GM12878 (cell line): ENCODE data around the gene GFRA3. TPM values are rescaled to one million over a fixed set of nuclear protein-coding genes. Genes with fewer than 3 reads are reported as not detected.

Experiments used
- ATAC-seq: fragments of 200-7000 bp; cut with Tn5 transposase; 3 replicates; pipeline ENCODE4 v1.9.1; 2020; ENCODE audit warnings: mild to moderate bottlenecking, moderate library complexity
- BruUV-seq: library from RNA; stranded (reverse); fragments of 400-500 nt; replicated peaks from 2 replicates; lab custom pipeline; 2021; lab: Mats Ljungman, UMichigan
- CTCF ChIA-PET: fragments of 300-600 bp; sonication (Branson Sonifier 250); formaldehyde crosslinking; extraction: SDS; loops from one replicate; lab custom pipeline; 2021; ENCODE audit warnings: inconsistent platforms; lab: Yijun Ruan, JAX
- POLR2A ChIA-PET: fragments of 350-600 bp; formaldehyde crosslinking; extraction: SDS; loops from one replicate; lab custom pipeline; 2021; ENCODE audit warnings: inconsistent platforms; lab: Charles Lee
- RAD21 ChIA-PET: fragments of 300-600 bp; sonication (Branson Sonifier 250); formaldehyde crosslinking; loops from one replicate; lab custom pipeline; 2023; ENCODE audit warnings: antibody characterized with exemption; ENCODE audit not compliant: unreplicated experiment; lab: Charles Lee
- SMC1A ChIA-PET: fragments of 300-600 bp; sonication (Branson Sonifier 250); formaldehyde crosslinking; loops from one replicate; lab custom pipeline; 2023; ENCODE audit not compliant: unreplicated experiment, uncharacterized antibody; lab: Charles Lee
- DNase-seq: peaks from one replicate; pipeline ENCODE4 v3.0.0-alpha.2; 2011; ENCODE audit warnings: low read depth, low spot score
- FAIRE-seq: peaks from 3 replicates; lab custom pipeline; 2011; peaks lifted over from hg19 to GRCh38; lab: Jason Lieb, UNC
- H2AFZ ChIP-seq: 2 replicates; pipeline ENCODE4 v1.6.0; 2011; ENCODE audit warnings: low read depth, low read length, control low read depth; ENCODE audit not compliant: control insufficient read depth
- H3K27ac ChIP-seq: 2 replicates; pipeline ENCODE4 v1.5.1; 2011; ENCODE audit warnings: control low read depth; ENCODE audit not compliant: control insufficient read depth, insufficient read depth
- H3K27me3 ChIP-seq, 2 experiments: replicated peaks in 1 of 2; 2 replicates each; pipeline versions ENCODE4 v1.6.0 to v1.6.1; 2011; ENCODE audit warnings: low read length in 1 of 2; ENCODE audit not compliant: control insufficient read depth in 2 of 2, insufficient read depth in 2 of 2
- H3K36me3 ChIP-seq, 2 experiments: 2 replicates each; pipeline ENCODE4 v1.5.1; 2011; ENCODE audit warnings: low read length in 1 of 2; ENCODE audit not compliant: control insufficient read depth in 2 of 2, insufficient read depth in 2 of 2
- H3K4me1 ChIP-seq: 2 replicates; pipeline ENCODE4 v1.6.1; 2011; ENCODE audit warnings: mild to moderate bottlenecking, low read length, moderate library complexity, mixed read lengths; ENCODE audit not compliant: control insufficient read depth, insufficient read depth
- H3K4me2 ChIP-seq: 2 replicates; pipeline ENCODE4 v1.6.0; 2011; ENCODE audit warnings: control low read depth; ENCODE audit not compliant: control insufficient read depth, insufficient read depth
- H3K4me3 ChIP-seq: fragments of 200-600 bp; sonication (generic); 2 replicates; pipeline ENCODE4 v1.5.1; 2016
- H3K79me2 ChIP-seq: 2 replicates; pipeline ENCODE4 v1.6.0; 2011; ENCODE audit warnings: low read length; ENCODE audit not compliant: control insufficient read depth, insufficient read depth
- H3K9ac ChIP-seq: 2 replicates; pipeline ENCODE4 v1.8.0; 2011; ENCODE audit warnings: low read length, control low read depth, mixed read lengths; ENCODE audit not compliant: control insufficient read depth, insufficient read depth
- H3K9me3 ChIP-seq: replicated peaks from 3 replicates; pipeline ENCODE4 v1.5.1; 2011; ENCODE audit warnings: mild to moderate bottlenecking, low read length; ENCODE audit not compliant: control insufficient read depth, insufficient read depth
- H4K20me1 ChIP-seq: 2 replicates; pipeline ENCODE4 v1.6.0; 2011; ENCODE audit not compliant: control insufficient read depth, insufficient read depth
- ESRRA ChIP-seq: IDR thresholded peaks from 2 replicates; pipeline ENCODE4 v1.6.1; 2012; ENCODE audit warnings: mild to moderate bottlenecking, low read length, improper control_type of control experiment
- FOXM1 ChIP-seq: IDR thresholded peaks from 2 replicates; pipeline ENCODE4 v1.6.1; 2012; ENCODE audit warnings: low read depth, mild to moderate bottlenecking, inconsistent platforms, low read length, moderate library complexity
- NFYA ChIP-seq: IDR thresholded peaks from 2 replicates; pipeline ENCODE4 v1.6.1; 2011; ENCODE audit warnings: low read depth, mild to moderate bottlenecking, low read length, improper control_type of control experiment, borderline replicate concordance
- POLR2A ChIP-seq: IDR thresholded peaks from 2 replicates; pipeline ENCODE4 v1.6.1; 2011; ENCODE audit warnings: low read depth, mild to moderate bottlenecking, low read length
- POU2F2 ChIP-seq: IDR thresholded peaks from 3 replicates; pipeline ENCODE4 v1.6.1; 2011; ENCODE audit warnings: low read depth, mild to moderate bottlenecking, low read length, borderline replicate concordance
- SMAD1 ChIP-seq: fragments of 450-650 bp; IDR thresholded peaks from 2 replicates; pipeline ENCODE4 v1.6.1; 2018; ENCODE audit warnings: mild to moderate bottlenecking, low read depth; ENCODE audit not compliant: partially characterized antibody
- SMARCA5 ChIP-seq: fragments of 450-650 bp; IDR thresholded peaks from 2 replicates; pipeline ENCODE4 v1.6.1; 2017; ENCODE audit warnings: mild to moderate bottlenecking
- SUZ12 ChIP-seq: fragments of 200-600 bp; sonication (generic); IDR thresholded peaks from one replicate; pipeline ENCODE4 v1.6.1; 2018; ENCODE audit warnings: antibody characterized with exemption, mild to moderate bottlenecking; ENCODE audit not compliant: unreplicated experiment
- WGBS: methylation state at CpG from one replicate; pipeline ENCODE4 v1.1.6; 2016; ENCODE audit warnings: low lambda C conversion rate; ENCODE audit not compliant: insufficient replicate concordance, insufficient coverage; ENCODE audit errors: missing lambda C conversion rate; 5-methylcytosine and 5-hydroxymethylcytosine counted together
- in situ Hi-C: fragments of 300-500 bp; cut with MboI; formaldehyde crosslinking; loops from 9 replicates; pipeline ENCODE4 v1.14.3; 2018; ENCODE audit warnings: mixed read lengths
- intact Hi-C: fragments of 100-400 bp; cut with micrococcal nuclease; formaldehyde crosslinking; loops from one replicate; pipeline ENCODE4 v1.14.2; 2022; ENCODE audit not compliant: unreplicated experiment
- polyA plus RNA-seq, 11 experiments: library from polyadenylated mRNA; depleted of rRNA in 4 of 11; unstranded in 6 of 11; stranded (reverse) in 5 of 11; fragments of >200 nt; fragmentation: Nextera tagmentation in 4 of 11; fragmentation: Illumina TruSeq in 1 of 11; extraction: Ambion mirVana in 4 of 11; extraction: Trizol in 1 of 11; gene quantifications; 1 replicate in 1 of 11; 2 replicates in 10 of 11; pipeline versions ENCODE4 v1.2.1 to v1.2.3, GENCODE V29; 2011 to 2016; ENCODE audit warnings: inconsistent platforms in 2 of 11, missing spikeins in 2 of 11, low read depth in 1 of 11
- total RNA-seq, 4 experiments: library from RNA; depleted of rRNA in 3 of 4; stranded (reverse); fragments of >200 nt in 3 of 4; fragmentation: Illumina TruSeq in 1 of 4; extraction: Trizol in 1 of 4; gene quantifications; 2 replicates each; pipeline versions ENCODE4 v1.2.1 to v1.2.3, GENCODE V29; 2013 to 2021
- TF ChIP-seq, protein P1 (sequence below): IDR thresholded peaks from 2 replicates; pipeline ENCODE4 v1.6.1; 2012; ENCODE audit warnings: low read length, inconsistent platforms
- TF ChIP-seq, protein P2 (sequence below): fragments of 450-650 bp; IDR thresholded peaks from 2 replicates; pipeline ENCODE4 v1.6.1; 2016; ENCODE audit warnings: mild to moderate bottlenecking, moderate library complexity, borderline replicate concordance

Gene GFRA3
- total and polyA plus RNA-seq, 10 of the 15 experiments (the other 5 are each of a cell fraction or from before 2014, with no cell fraction given) = 0.06 to 0.10 (median 0.08) TPM; not detected in 7

DNA sequence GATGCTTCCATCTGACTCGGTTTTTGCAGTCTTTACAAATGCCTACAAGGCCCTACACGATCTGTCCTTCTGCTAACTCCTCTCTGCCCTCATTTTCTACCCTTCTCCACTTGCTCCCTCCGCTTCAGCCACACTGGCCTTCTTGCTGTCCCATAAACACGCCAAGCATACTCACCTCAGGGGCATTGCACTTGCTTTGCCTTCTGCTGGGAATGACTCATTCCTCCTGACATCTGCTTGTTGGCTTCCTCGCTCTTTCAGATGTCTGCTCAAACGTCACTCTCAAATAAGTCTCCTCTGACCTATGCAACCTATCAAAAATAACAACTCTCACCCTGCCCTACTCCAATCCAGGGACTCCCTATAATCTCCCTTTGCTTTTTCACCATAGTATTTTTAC, 29.0 kb upstream of the GFRA3 start:
- H3K27me3 ChIP-seq = no peaks in the 10 kb centered on the region
- no peaks in the 10 kb centered on the region for H3K4me1 ChIP-seq
- H3K79me2 ChIP-seq = no peaks in the 10 kb centered on the region
- TF ChIP-seq POU2F2 (no peak), SUZ12 (no peak), POLR2A (no peak)
- TF ChIP-seq, protein P1, sequence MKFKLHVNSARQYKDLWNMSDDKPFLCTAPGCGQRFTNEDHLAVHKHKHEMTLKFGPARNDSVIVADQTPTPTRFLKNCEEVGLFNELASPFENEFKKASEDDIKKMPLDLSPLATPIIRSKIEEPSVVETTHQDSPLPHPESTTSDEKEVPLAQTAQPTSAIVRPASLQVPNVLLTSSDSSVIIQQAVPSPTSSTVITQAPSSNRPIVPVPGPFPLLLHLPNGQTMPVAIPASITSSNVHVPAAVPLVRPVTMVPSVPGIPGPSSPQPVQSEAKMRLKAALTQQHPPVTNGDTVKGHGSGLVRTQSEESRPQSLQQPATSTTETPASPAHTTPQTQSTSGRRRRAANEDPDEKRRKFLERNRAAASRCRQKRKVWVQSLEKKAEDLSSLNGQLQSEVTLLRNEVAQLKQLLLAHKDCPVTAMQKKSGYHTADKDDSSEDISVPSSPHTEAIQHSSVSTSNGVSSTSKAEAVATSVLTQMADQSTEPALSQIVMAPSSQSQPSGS = no peak
- TF ChIP-seq, all 136 proteins: peak for 0
- Histone ChIP-seq H3K9ac (no peak overlapping the region), H3K4me2 (no peak overlapping the region), H3K4me3 (no peak overlapping the region), H3K27ac (no peak overlapping the region), H3K36me3 (no peaks in the 10 kb centered on the region), H2AFZ (no peak overlapping the region), H4K20me1 (no peaks in the 10 kb centered on the region), H3K9me3 (no peaks in the 10 kb centered on the region)
- ChIA-PET POLR2A (no interaction called here), RAD21 (no interaction called here), CTCF (no interaction called here), SMC1A (interaction anchor here (0.9 kb wide), 1 partner anchor 29 kb away, joined by 4 read pairs; no protein-coding TSS in a partner anchor)
- in situ Hi-C loops (no loop called here), intact Hi-C loops (no loop called here)
- ATAC-seq = no peak
- 88% methylated on average over 6 of the region's 6 CpGs for WGBS
- no TSS peak for BruUV-seq
- DNase-seq = no peak
- no peak for FAIRE-seq

DNA sequence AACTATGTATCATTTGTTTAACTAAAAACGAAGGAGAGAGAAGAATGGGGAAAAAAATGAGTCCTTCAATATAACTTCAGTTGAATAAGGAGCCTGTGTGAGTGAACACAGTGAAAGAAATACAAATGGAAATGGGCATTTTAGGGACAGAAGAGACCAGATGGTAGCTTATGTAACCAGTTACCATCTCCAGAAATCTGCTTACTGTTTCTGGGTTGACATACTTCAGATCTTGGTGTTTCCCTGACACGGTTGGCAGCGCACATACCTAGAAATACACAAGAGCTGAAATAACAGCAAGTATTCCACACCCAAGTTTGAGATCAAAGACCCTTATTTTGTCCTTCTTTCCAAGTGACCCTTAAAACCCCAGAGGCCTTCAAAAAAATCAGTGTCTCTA, 14.9 kb upstream of the GFRA3 start:
- ChIA-PET POLR2A (no interaction called here), CTCF (interaction anchor here (1.5 kb wide), 1 partner anchor 67 kb away, joined by 3 read pairs; no protein-coding TSS in a partner anchor), SMC1A (interaction anchor here (0.6 kb wide), 2 partner anchors 122 to 161 kb away, joined by 3 read pairs; no protein-coding TSS in a partner anchor), RAD21 (no interaction called here)
- ATAC-seq = no peak
- H2AFZ ChIP-seq = no peak overlapping the region
- H3K9ac ChIP-seq = no peak overlapping the region
- DNase-seq = no peak
- in situ Hi-C loops = no loop called here
- no peak overlapping the region for H3K27ac ChIP-seq
- no TSS peak for BruUV-seq
- no peak for FAIRE-seq
- H3K36me3 ChIP-seq = peaks cover 0 to 5% of the 10 kb centered on the region in 2 experiments; a peak in 3 of 4 replicates
- intact Hi-C loops = no loop called here
- no peak overlapping the region for H3K4me3 ChIP-seq
- no peaks in the 10 kb centered on the region for H3K4me1 ChIP-seq
- H3K4me2 ChIP-seq = no peak overlapping the region
- H4K20me1 ChIP-seq = no peaks in the 10 kb centered on the region
- no peaks in the 10 kb centered on the region for H3K27me3 ChIP-seq
- WGBS = 64% methylated on average over 3 of the region's 3 CpGs
- H3K9me3 ChIP-seq = no peaks in the 10 kb centered on the region
- H3K79me2 ChIP-seq = no peaks in the 10 kb centered on the region
- TF ChIP-seq, protein P1 = no peak
- TF ChIP-seq ESRRA (no peak), FOXM1 (no peak), NFYA (no peak), SMARCA5 (no peak), SMAD1 (no peak)
- TF ChIP-seq, protein P2, sequence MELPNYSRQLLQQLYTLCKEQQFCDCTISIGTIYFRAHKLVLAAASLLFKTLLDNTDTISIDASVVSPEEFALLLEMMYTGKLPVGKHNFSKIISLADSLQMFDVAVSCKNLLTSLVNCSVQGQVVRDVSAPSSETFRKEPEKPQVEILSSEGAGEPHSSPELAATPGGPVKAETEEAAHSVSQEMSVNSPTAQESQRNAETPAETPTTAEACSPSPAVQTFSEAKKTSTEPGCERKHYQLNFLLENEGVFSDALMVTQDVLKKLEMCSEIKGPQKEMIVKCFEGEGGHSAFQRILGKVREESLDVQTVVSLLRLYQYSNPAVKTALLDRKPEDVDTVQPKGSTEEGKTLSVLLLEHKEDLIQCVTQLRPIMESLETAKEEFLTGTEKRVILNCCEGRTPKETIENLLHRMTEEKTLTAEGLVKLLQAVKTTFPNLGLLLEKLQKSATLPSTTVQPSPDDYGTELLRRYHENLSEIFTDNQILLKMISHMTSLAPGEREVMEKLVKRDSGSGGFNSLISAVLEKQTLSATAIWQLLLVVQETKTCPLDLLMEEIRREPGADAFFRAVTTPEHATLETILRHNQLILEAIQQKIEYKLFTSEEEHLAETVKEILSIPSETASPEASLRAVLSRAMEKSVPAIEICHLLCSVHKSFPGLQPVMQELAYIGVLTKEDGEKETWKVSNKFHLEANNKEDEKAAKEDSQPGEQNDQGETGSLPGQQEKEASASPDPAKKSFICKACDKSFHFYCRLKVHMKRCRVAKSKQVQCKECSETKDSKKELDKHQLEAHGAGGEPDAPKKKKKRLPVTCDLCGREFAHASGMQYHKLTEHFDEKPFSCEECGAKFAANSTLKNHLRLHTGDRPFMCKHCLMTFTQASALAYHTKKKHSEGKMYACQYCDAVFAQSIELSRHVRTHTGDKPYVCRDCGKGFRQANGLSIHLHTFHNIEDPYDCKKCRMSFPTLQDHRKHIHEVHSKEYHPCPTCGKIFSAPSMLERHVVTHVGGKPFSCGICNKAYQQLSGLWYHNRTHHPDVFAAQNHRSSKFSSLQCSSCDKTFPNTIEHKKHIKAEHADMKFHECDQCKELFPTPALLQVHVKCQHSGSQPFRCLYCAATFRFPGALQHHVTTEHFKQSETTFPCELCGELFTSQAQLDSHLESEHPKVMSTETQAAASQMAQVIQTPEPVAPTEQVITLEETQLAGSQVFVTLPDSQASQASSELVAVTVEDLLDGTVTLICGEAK = no peak
